ENCODE results near the gene PGM5.

PGM5 gene

GRCh38 chr9:68540712-68541535, 184.5 kb downstream of the PGM5 start, which contains the start of gene TMEM252:
Gene TMEM252 (minus strand): TSS chr9:68540883. CDS start chr9:68540814, 69 bp downstream.
- DNase-seq = no peak

GRCh38 chr9:68541568-68541967, 185.2 kb downstream of the PGM5 start:
- DNase-seq = no peak

GRCh38 chr9:68545033-68545705, 188.8 kb downstream of the PGM5 start:
- no peak for DNase-seq

- no peak for DNase-seq
Observed at GRCh38 chr9:68546596-68547390, 190.4 kb downstream of the PGM5 start.

- no peak for DNase-seq
Observed at GRCh38 chr9:68547417-68547816, 191.0 kb downstream of the PGM5 start.

- DNase-seq = no peak
Observed at GRCh38 chr9:68548241-68548640, 191.8 kb downstream of the PGM5 start.

GRCh38 chr9:68551191-68551590, 194.8 kb downstream of the PGM5 start:
- no peak for DNase-seq

- DNase-seq = no peak
Observed at GRCh38 chr9:68552700-68553476, 196.5 kb downstream of the PGM5 start.

GRCh38 chr9:68555437-68556150, 199.2 kb downstream of the PGM5 start:
- no peak for DNase-seq

GRCh38 chr9:68558545-68558944, 202.1 kb downstream of the PGM5 start:
- no peak for DNase-seq

- DNase-seq = peak; percentile 82
Observed at GRCh38 chr9:68560071-68560844, 203.8 kb downstream of the PGM5 start.

GRCh38 chr9:68562461-68562860, 206.1 kb downstream of the PGM5 start:
- no peak for DNase-seq

GRCh38 chr9:68567565-68567964, 211.2 kb downstream of the PGM5 start:
- no peak for DNase-seq

GRCh38 chr9:68574150-68574549, 217.7 kb downstream of the PGM5 start:
- DNase-seq = no peak

- DNase-seq = no peak
Observed at GRCh38 chr9:68575817-68576216, 219.4 kb downstream of the PGM5 start.

- no peak for DNase-seq
Observed at GRCh38 chr9:68577774-68578591, 221.6 kb downstream of the PGM5 start.

Measured in activated CD8-positive, alpha-beta memory T cell treated with anti-CD3 and anti-CD28 coated beads, Interleukin-2, amount 50 U/mL, for 48 hours (primary cell).